HEK293 (cell line): Measurements from ENCODE around the gene AGAP1.

Experiments
- GLI4 ChIP-seq: fragments of 450-650 bp; formaldehyde crosslinking; IDR thresholded peaks from 2 replicates; pipeline ENCODE4 v1.5.1; 2016; ENCODE audit warnings: missing biosample characterization, missing genetic modification characterization
- KLF16 ChIP-seq: fragments of 450-650 bp; formaldehyde crosslinking; IDR thresholded peaks from 2 replicates; pipeline ENCODE4 v1.5.1; 2017; ENCODE audit warnings: missing biosample characterization, missing genetic modification characterization
- KLF7 ChIP-seq: fragments of 450-650 bp; formaldehyde crosslinking; IDR thresholded peaks from 2 replicates; pipeline ENCODE4 v1.5.1; 2016; ENCODE audit warnings: missing biosample characterization, missing genetic modification characterization, borderline replicate concordance
- PRDM1 ChIP-seq: fragments of 450-650 bp; formaldehyde crosslinking; IDR thresholded peaks from 2 replicates; pipeline ENCODE4; 2016; ENCODE audit warnings: missing biosample characterization, missing genetic modification characterization
- TSHZ1 ChIP-seq: fragments of 450-650 bp; formaldehyde crosslinking; IDR thresholded peaks from 2 replicates; pipeline ENCODE4 v1.5.1; 2016; ENCODE audit warnings: missing biosample characterization, missing genetic modification characterization, borderline replicate concordance
- ZNF140 ChIP-seq: fragments of 450-650 bp; formaldehyde crosslinking; IDR thresholded peaks from 2 replicates; pipeline ENCODE4 v1.5.1; 2016; ENCODE audit warnings: missing biosample characterization, missing genetic modification characterization
- ZNF311 ChIP-seq: fragments of 450-650 bp; formaldehyde crosslinking; IDR thresholded peaks from 2 replicates; pipeline ENCODE4 v1.5.1; 2017; ENCODE audit warnings: missing biosample characterization, missing genetic modification characterization, borderline replicate concordance
- ZNF639 ChIP-seq: fragments of 450-650 bp; formaldehyde crosslinking; IDR thresholded peaks from 2 replicates; pipeline ENCODE4 v1.5.1; 2016; ENCODE audit warnings: missing biosample characterization, missing genetic modification characterization
- ZNF670 ChIP-seq: fragments of 450-650 bp; formaldehyde crosslinking; IDR thresholded peaks from 2 replicates; pipeline ENCODE4 v1.5.1; 2016; ENCODE audit warnings: missing biosample characterization, missing genetic modification characterization, low read depth
- ZNF792 ChIP-seq: fragments of 450-650 bp; formaldehyde crosslinking; IDR thresholded peaks from 2 replicates; pipeline ENCODE4 v1.5.1; 2016; ENCODE audit warnings: missing biosample characterization, missing genetic modification characterization
- ZSCAN18 ChIP-seq: fragments of 450-650 bp; formaldehyde crosslinking; IDR thresholded peaks from 2 replicates; pipeline ENCODE4 v1.5.1; 2016; ENCODE audit warnings: missing biosample characterization, missing genetic modification characterization
- TF ChIP-seq, protein P1 (sequence below): fragments of 450-650 bp; formaldehyde crosslinking; IDR thresholded peaks from 2 replicates; pipeline ENCODE4 v1.5.1; 2016; ENCODE audit warnings: missing biosample characterization, missing genetic modification characterization

DNA sequence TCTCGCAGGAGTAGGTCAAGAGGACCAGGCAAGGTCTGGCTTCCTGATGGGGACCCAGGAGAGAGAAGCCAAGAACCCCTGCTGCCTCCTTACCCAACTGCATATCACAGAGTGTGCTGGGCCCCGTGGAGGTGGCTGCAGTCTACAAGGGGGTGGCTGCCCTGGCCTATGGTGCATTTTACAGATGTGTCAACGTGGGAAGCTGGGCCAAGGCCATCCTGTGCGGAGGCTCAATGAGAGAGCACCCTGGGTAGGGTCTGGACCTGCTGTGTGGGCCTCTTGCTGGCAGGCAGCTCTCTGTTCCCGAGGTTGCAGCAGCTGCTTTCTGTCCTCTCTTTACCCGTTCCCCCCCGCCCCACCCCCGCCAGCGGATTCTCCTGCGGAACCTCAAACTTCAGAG lies 612.9 kb downstream of the AGAP1 start:
- no peak for TF ChIP-seq GLI4 (tag by site-specific recombination)
- no peak for TF ChIP-seq ZNF792 (tag by site-specific recombination)
- no peak for TF ChIP-seq PRDM1 (tag by site-specific recombination)
- TF ChIP-seq ZSCAN18 (tag by site-specific recombination), result no peak
- TF ChIP-seq ZNF311, result no peak
- TF ChIP-seq ZNF140 (tag by site-specific recombination), result no peak
- TF ChIP-seq, protein P1, sequence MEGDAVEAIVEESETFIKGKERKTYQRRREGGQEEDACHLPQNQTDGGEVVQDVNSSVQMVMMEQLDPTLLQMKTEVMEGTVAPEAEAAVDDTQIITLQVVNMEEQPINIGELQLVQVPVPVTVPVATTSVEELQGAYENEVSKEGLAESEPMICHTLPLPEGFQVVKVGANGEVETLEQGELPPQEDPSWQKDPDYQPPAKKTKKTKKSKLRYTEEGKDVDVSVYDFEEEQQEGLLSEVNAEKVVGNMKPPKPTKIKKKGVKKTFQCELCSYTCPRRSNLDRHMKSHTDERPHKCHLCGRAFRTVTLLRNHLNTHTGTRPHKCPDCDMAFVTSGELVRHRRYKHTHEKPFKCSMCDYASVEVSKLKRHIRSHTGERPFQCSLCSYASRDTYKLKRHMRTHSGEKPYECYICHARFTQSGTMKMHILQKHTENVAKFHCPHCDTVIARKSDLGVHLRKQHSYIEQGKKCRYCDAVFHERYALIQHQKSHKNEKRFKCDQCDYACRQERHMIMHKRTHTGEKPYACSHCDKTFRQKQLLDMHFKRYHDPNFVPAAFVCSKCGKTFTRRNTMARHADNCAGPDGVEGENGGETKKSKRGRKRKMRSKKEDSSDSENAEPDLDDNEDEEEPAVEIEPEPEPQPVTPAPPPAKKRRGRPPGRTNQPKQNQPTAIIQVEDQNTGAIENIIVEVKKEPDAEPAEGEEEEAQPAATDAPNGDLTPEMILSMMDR (tag by site-specific recombination), result no peak
- no peak for TF ChIP-seq ZNF670 (tag by site-specific recombination)
- no peak for TF ChIP-seq KLF7
- TF ChIP-seq ZNF639 (tag by site-specific recombination), result no peak
- no peak for TF ChIP-seq TSHZ1
- TF ChIP-seq KLF16 (tag by site-specific recombination), result no peak
